ENCODE measurements around the gene PPP1R15B.

DNA sequence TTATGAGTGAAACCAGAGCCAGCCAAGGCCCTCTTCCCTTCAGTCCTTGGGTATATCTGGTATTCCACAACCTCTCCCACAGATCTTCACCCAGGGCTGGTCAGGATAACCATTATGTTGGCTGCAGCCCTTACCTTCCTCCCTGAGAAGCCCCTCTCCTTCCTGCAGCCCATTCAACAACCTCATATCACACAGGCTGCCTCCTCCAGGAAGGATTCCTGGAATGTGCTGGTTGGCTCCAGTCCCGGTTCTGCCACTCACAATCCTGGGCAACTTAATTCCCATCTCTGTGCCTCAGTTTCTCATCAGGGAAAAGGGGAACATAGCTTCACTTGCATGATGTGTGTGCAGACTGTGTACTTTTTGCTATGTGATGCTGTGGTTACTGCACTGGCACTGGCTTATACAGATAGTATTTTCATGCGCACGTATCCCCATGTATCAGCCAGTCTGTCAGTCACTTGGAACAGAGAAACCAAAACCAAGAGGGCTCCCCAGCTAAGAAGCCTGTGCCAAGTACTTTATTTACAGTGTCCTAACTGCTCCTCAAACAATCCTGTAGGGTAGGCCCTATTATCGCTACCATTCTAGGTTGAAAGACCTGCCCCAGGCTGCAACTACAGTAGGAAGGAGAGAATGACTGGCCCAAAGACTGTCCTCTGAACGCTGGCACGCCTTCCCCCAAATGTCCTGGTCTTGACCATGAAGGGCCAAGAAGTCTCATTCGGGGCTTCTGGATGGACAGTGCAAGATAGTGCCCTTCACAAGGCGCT, 39.9 kb upstream of the PPP1R15B start:
- TF ChIP-seq POLR2A (IDR thresholded peaks at IDR 0.05; ENCODE audit: borderline replicate concordance, extremely low read depth, insufficient read depth, insufficient read length) (no peak), TCF7L2 (IDR thresholded peaks at IDR 0.05; ENCODE audit: borderline replicate concordance, extremely low read depth, insufficient read depth, insufficient read length) (no peak), EZH2 (IDR thresholded peaks at IDR 0.05) (no peak), EZH2phosphoT487 (IDR thresholded peaks at IDR 0.05; ENCODE audit: borderline replicate concordance) (no peak), SP1 (IDR thresholded peaks at IDR 0.05; ENCODE audit: low read depth) (no peak), ELF1 (IDR thresholded peaks at IDR 0.05; ENCODE audit: borderline replicate concordance, low read depth) (no peak)
- TF ChIP-seq, protein P1, sequence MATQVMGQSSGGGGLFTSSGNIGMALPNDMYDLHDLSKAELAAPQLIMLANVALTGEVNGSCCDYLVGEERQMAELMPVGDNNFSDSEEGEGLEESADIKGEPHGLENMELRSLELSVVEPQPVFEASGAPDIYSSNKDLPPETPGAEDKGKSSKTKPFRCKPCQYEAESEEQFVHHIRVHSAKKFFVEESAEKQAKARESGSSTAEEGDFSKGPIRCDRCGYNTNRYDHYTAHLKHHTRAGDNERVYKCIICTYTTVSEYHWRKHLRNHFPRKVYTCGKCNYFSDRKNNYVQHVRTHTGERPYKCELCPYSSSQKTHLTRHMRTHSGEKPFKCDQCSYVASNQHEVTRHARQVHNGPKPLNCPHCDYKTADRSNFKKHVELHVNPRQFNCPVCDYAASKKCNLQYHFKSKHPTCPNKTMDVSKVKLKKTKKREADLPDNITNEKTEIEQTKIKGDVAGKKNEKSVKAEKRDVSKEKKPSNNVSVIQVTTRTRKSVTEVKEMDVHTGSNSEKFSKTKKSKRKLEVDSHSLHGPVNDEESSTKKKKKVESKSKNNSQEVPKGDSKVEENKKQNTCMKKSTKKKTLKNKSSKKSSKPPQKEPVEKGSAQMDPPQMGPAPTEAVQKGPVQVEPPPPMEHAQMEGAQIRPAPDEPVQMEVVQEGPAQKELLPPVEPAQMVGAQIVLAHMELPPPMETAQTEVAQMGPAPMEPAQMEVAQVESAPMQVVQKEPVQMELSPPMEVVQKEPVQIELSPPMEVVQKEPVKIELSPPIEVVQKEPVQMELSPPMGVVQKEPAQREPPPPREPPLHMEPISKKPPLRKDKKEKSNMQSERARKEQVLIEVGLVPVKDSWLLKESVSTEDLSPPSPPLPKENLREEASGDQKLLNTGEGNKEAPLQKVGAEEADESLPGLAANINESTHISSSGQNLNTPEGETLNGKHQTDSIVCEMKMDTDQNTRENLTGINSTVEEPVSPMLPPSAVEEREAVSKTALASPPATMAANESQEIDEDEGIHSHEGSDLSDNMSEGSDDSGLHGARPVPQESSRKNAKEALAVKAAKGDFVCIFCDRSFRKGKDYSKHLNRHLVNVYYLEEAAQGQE (IDR thresholded peaks at IDR 0.05; ENCODE audit: low read depth): no peak
- TF ChIP-seq, protein P2, sequence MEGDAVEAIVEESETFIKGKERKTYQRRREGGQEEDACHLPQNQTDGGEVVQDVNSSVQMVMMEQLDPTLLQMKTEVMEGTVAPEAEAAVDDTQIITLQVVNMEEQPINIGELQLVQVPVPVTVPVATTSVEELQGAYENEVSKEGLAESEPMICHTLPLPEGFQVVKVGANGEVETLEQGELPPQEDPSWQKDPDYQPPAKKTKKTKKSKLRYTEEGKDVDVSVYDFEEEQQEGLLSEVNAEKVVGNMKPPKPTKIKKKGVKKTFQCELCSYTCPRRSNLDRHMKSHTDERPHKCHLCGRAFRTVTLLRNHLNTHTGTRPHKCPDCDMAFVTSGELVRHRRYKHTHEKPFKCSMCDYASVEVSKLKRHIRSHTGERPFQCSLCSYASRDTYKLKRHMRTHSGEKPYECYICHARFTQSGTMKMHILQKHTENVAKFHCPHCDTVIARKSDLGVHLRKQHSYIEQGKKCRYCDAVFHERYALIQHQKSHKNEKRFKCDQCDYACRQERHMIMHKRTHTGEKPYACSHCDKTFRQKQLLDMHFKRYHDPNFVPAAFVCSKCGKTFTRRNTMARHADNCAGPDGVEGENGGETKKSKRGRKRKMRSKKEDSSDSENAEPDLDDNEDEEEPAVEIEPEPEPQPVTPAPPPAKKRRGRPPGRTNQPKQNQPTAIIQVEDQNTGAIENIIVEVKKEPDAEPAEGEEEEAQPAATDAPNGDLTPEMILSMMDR (IDR thresholded peaks at IDR 0.05 in 2 of 3, conservative IDR thresholded peaks at IDR 0.05 in 1 of 3; ENCODE audit: borderline replicate concordance in 1 of 3, insufficient read depth in 1 of 3, low read depth in 2 of 3, low read length in 2 of 3): no peak
- TF ChIP-seq, protein P3, sequence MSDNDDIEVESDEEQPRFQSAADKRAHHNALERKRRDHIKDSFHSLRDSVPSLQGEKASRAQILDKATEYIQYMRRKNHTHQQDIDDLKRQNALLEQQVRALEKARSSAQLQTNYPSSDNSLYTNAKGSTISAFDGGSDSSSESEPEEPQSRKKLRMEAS (IDR thresholded peaks at IDR 0.05): no peak

All from HCT116 (cell line).